Measurements from ENCODE around the gene VENTX.

- TF ChIP-seq POLR2A (IDR thresholded peaks at IDR 0.05) (no peak), EP300 (IDR thresholded peaks at IDR 0.05) (no peak)
Observed at GRCh38 chr10:133230387-133231195, 7.1 kb upstream of the VENTX start.

Measured in sigmoid colon (tissue), 4 donors.